ENCODE results near the gene KCNJ3.

GRCh38 chr2:154776825-154777224 is 78.3 kb downstream of the KCNJ3 start:
- TF ChIP-seq, protein P1, sequence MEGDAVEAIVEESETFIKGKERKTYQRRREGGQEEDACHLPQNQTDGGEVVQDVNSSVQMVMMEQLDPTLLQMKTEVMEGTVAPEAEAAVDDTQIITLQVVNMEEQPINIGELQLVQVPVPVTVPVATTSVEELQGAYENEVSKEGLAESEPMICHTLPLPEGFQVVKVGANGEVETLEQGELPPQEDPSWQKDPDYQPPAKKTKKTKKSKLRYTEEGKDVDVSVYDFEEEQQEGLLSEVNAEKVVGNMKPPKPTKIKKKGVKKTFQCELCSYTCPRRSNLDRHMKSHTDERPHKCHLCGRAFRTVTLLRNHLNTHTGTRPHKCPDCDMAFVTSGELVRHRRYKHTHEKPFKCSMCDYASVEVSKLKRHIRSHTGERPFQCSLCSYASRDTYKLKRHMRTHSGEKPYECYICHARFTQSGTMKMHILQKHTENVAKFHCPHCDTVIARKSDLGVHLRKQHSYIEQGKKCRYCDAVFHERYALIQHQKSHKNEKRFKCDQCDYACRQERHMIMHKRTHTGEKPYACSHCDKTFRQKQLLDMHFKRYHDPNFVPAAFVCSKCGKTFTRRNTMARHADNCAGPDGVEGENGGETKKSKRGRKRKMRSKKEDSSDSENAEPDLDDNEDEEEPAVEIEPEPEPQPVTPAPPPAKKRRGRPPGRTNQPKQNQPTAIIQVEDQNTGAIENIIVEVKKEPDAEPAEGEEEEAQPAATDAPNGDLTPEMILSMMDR (IDR thresholded peaks at IDR 0.05; ENCODE audit: low read length) = no peak
- no peak for TF ChIP-seq EZH2phosphoT487 (IDR thresholded peaks at IDR 0.05; ENCODE audit: low read length)
